ENCODE data around the gene HDGFL3. TPM values are rescaled to one million over a fixed set of nuclear protein-coding genes. Genes with fewer than 3 reads are reported as not detected.
A peak's percentile ranks its signal among the peaks of the same experiment; 100 is the strongest.

Gene HDGFL3
- total and polyA plus RNA-seq, 9 of the 15 experiments (the other 6 are each of a cell fraction or from before 2014, with no cell fraction given) = 6.7 to 42.0 (median 31.4) TPM

- no peak for TF ChIP-seq NCOA4 (IDR thresholded peaks at IDR 0.05; ENCODE audit: partially characterized antibody)
- no peak for TF ChIP-seq MLLT1 (IDR thresholded peaks at IDR 0.05)
- no peak for TF ChIP-seq MEF2A (IDR thresholded peaks at IDR 0.05; ENCODE audit: control insufficient read depth, low read depth, low read length)
- TF ChIP-seq SNAPC5 (CRISPR knock-in tag; IDR thresholded peaks at IDR 0.05) = no peak
- TF ChIP-seq ZNF134 (CRISPR knock-in tag; conservative IDR thresholded peaks at IDR 0.05) = no peak
- no peak for TF ChIP-seq TFAP4 (CRISPR knock-in tag; IDR thresholded peaks at IDR 0.05; ENCODE audit: borderline replicate concordance)
- no peak for TF ChIP-seq ARNT (IDR thresholded peaks at IDR 0.05)
- TF ChIP-seq KDM5B (IDR thresholded peaks at IDR 0.05; ENCODE audit: insufficient replicate concordance, low read depth, low read length) = no peak
- no peak for TF ChIP-seq HLTF (IDR thresholded peaks at IDR 0.05)
- TF ChIP-seq GTF2F1 (IDR thresholded peaks at IDR 0.05; ENCODE audit: low read depth, low read length) = no peak
- no peak for TF ChIP-seq ZNF224 (CRISPR knock-in tag; IDR thresholded peaks at IDR 0.05)
- TF ChIP-seq U2AF2 (optimal IDR thresholded peaks at IDR 0.05; ENCODE audit: low read depth, low read length) = no peak
- TF ChIP-seq PTRF (tag; IDR thresholded peaks at IDR 0.05) = no peak
- TF ChIP-seq CHD1 (IDR thresholded peaks at IDR 0.05; ENCODE audit: low read length) = no peak
- no peak for TF ChIP-seq LEF1 (IDR thresholded peaks at IDR 0.05)
- TF ChIP-seq ZFPM2 (CRISPR knock-in tag; IDR thresholded peaks at IDR 0.05) = no peak
- TF ChIP-seq DLX4 (CRISPR knock-in tag; IDR thresholded peaks at IDR 0.05) = no peak
- no peak for TF ChIP-seq KAT2B (IDR thresholded peaks at IDR 0.05; ENCODE audit: low read depth, low read length)
- TF ChIP-seq MBD1 (CRISPR knock-in tag; IDR thresholded peaks at IDR 0.05) = no peak
- no peak for TF ChIP-seq ILK (tag; IDR thresholded peaks at IDR 0.05; ENCODE audit: borderline replicate concordance, low read depth)
- TF ChIP-seq CBFA2T3 (IDR thresholded peaks at IDR 0.05) = peak; percentile 87
- no peak for TF ChIP-seq TFE3 (CRISPR knock-in tag; IDR thresholded peaks at IDR 0.05)
- TF ChIP-seq FOXK1 (CRISPR knock-in tag; IDR thresholded peaks at IDR 0.05; ENCODE audit: borderline replicate concordance) = no peak
- no peak for TF ChIP-seq SIX5 (IDR thresholded peaks at IDR 0.05; ENCODE audit: borderline replicate concordance in 1 of 2, insufficient read depth in 1 of 2, low read depth in 1 of 2, low read length in 2 of 2)
- no peak for TF ChIP-seq CXXC5 (CRISPR knock-in tag; IDR thresholded peaks at IDR 0.05)
Measured at GRCh38 chr15:83178869-83179325, 28.7 kb downstream of the HDGFL3 start (continued).
